Renal pelvis (tissue), 12 donors: Measurements from ENCODE around the gene HHLA2. TPM values are rescaled to one million over a fixed set of nuclear protein-coding genes. Genes with fewer than 3 reads are reported as not detected.
"Not testable (repeated sequence)": the region's sequence is repeated elsewhere in the genome, so short reads cannot be mapped to it uniquely, and the experiment has no call there.

ENCODE experiments used
- DNase-seq: peaks from one replicate; pipeline ENCODE4 v3.0.0-alpha.2; 2013
- long read RNA-seq, 16 experiments: transcript quantifications; one replicate each; lab custom pipeline, GENCODE V29; 2026
- polyA plus RNA-seq, 3 donors: library from polyadenylated mRNA; unstranded; fragments of 120-200 nt; gene quantifications; one replicate each; pipeline ENCODE4 v1.2.1, GENCODE V29; 2013; ENCODE audit not compliant: insufficient read length in 3 of 3

Gene HHLA2
- polyA plus RNA-seq, result 10 to 100 TPM; 11.0 to 16.5 (median 16.3) TPM
- long read RNA-seq, donor 1, partial matches to known transcripts, result 0 of 2 reads
- long read RNA-seq, donor 1, other reads (novel, unspliced or antisense), result 0 of 2 reads
- long read RNA-seq, donor 2, partial matches to known transcripts, result 6 of 7 reads
- long read RNA-seq, donor 2, other reads (novel, unspliced or antisense), result 0 of 7 reads
- long read RNA-seq, donor 3, result 0 reads
- long read RNA-seq, donor 4, partial matches to known transcripts, result 0 of 2 reads
- long read RNA-seq, donor 4, other reads (novel, unspliced or antisense), result 0 of 2 reads
- long read RNA-seq, donor 5, result 0 reads
- long read RNA-seq, donor 6, partial matches to known transcripts, result 5 of 6 reads
- long read RNA-seq, donor 6, other reads (novel, unspliced or antisense), result 0 of 6 reads
- long read RNA-seq, donor 7, partial matches to known transcripts, result 0 of 1 reads
- long read RNA-seq, donor 7, other reads (novel, unspliced or antisense), result 0 of 1 reads
- long read RNA-seq, donor 8, result 0 reads
- long read RNA-seq, donor 9, partial matches to known transcripts, result 0 of 1 reads
- long read RNA-seq, donor 9, other reads (novel, unspliced or antisense), result 0 of 1 reads
- long read RNA-seq, donor 10, result 0 reads
- long read RNA-seq, donor 11, partial matches to known transcripts, result 0 of 1 reads
- long read RNA-seq, donor 11, other reads (novel, unspliced or antisense), result 0 of 1 reads
- long read RNA-seq, donor 12, result 0 reads
- long read RNA-seq, donor 13, result 0 reads
- long read RNA-seq, donor 14, result 0 reads
- long read RNA-seq, donor 15, partial matches to known transcripts, result 9 of 12 reads
- long read RNA-seq, donor 15, other reads (novel, unspliced or antisense), result 0 of 12 reads
- long read RNA-seq, donor 16, partial matches to known transcripts, result 0 of 2 reads
- long read RNA-seq, donor 16, other reads (novel, unspliced or antisense), result 0 of 2 reads

- DNase-seq, result no peak
Measured at GRCh38 chr3:108296239-108296638, at the start of gene HHLA2. HHLA2 (plus strand) TSS chr3:108296548; CDS start chr3:108351814, 55,266 bp downstream.

GRCh38 chr3:108250626-108251025 lies 45.7 kb upstream of the HHLA2 start:
- no peak for DNase-seq

GRCh38 chr3:108251265-108251664 lies 45.1 kb upstream of the HHLA2 start:
- DNase-seq, result no peak

GRCh38 chr3:108251844-108252243 lies 44.5 kb upstream of the HHLA2 start:
- no peak for DNase-seq

GRCh38 chr3:108255131-108255530 lies 41.2 kb upstream of the HHLA2 start:
- DNase-seq, result no peak

GRCh38 chr3:108264534-108265298 lies 31.6 kb upstream of the HHLA2 start:
- DNase-seq, result not testable (repeated sequence)

- DNase-seq, result not testable (repeated sequence)
Measured at GRCh38 chr3:108268235-108268634, 28.1 kb upstream of the HHLA2 start.

- no peak for DNase-seq
Measured at GRCh38 chr3:108271626-108272025, 24.7 kb upstream of the HHLA2 start.

GRCh38 chr3:108279066-108279465 lies 17.3 kb upstream of the HHLA2 start:
- not testable (repeated sequence) for DNase-seq

GRCh38 chr3:108280476-108280875 lies 15.9 kb upstream of the HHLA2 start:
- DNase-seq, result no peak

GRCh38 chr3:108281670-108282069 lies 14.7 kb upstream of the HHLA2 start:
- DNase-seq, result no peak

- no peak for DNase-seq
Measured at GRCh38 chr3:108283006-108283405, 13.3 kb upstream of the HHLA2 start.

GRCh38 chr3:108283989-108284388 lies 12.4 kb upstream of the HHLA2 start:
- DNase-seq, result no peak

- no peak for DNase-seq
Measured at GRCh38 chr3:108285176-108285575, 11.2 kb upstream of the HHLA2 start.

GRCh38 chr3:108287146-108287545 lies 9.2 kb upstream of the HHLA2 start:
- no peak for DNase-seq

GRCh38 chr3:108288193-108288592 lies 8.2 kb upstream of the HHLA2 start:
- DNase-seq, result not testable (repeated sequence)

- DNase-seq, result no peak
Measured at GRCh38 chr3:108289159-108289558, 7.2 kb upstream of the HHLA2 start.

- DNase-seq, result no peak
Measured at GRCh38 chr3:108292450-108292849, 3.9 kb upstream of the HHLA2 start.

- DNase-seq, result no peak
Measured at GRCh38 chr3:108292905-108293328, 3.4 kb upstream of the HHLA2 start.

- no peak for DNase-seq
Measured at GRCh38 chr3:108293858-108294257, 2.5 kb upstream of the HHLA2 start.

GRCh38 chr3:108295421-108296175 lies 750 bp upstream of the HHLA2 start:
- no peak for DNase-seq
